D721Med (cell line): ENCODE measurements around the gene SLC12A4.

Experiments
- DNase-seq: peaks from one replicate; pipeline ENCODE4 v3.0.0; 2011; ENCODE audit warnings: low spot score; ENCODE audit not compliant: insufficient read length
- FAIRE-seq: peaks from 2 replicates; lab custom pipeline; 2011; peaks lifted over from hg19 to GRCh38; lab: Jason Lieb, UNC
- TF ChIP-seq, protein P1 (sequence below): IDR thresholded peaks from 2 replicates; pipeline ENCODE4 v1.5.1; 2012; ENCODE audit warnings: mild to moderate bottlenecking, control low read depth; ENCODE audit not compliant: insufficient read depth; ENCODE audit errors: missing control alignments

Gene SLC12A4

GRCh38 chr16:67986949-67987348, 18.5 kb upstream of the SLC12A4 start:
- TF ChIP-seq, protein P1, sequence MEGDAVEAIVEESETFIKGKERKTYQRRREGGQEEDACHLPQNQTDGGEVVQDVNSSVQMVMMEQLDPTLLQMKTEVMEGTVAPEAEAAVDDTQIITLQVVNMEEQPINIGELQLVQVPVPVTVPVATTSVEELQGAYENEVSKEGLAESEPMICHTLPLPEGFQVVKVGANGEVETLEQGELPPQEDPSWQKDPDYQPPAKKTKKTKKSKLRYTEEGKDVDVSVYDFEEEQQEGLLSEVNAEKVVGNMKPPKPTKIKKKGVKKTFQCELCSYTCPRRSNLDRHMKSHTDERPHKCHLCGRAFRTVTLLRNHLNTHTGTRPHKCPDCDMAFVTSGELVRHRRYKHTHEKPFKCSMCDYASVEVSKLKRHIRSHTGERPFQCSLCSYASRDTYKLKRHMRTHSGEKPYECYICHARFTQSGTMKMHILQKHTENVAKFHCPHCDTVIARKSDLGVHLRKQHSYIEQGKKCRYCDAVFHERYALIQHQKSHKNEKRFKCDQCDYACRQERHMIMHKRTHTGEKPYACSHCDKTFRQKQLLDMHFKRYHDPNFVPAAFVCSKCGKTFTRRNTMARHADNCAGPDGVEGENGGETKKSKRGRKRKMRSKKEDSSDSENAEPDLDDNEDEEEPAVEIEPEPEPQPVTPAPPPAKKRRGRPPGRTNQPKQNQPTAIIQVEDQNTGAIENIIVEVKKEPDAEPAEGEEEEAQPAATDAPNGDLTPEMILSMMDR: no peak
- FAIRE-seq: no peak
- DNase-seq: no peak

DNA sequence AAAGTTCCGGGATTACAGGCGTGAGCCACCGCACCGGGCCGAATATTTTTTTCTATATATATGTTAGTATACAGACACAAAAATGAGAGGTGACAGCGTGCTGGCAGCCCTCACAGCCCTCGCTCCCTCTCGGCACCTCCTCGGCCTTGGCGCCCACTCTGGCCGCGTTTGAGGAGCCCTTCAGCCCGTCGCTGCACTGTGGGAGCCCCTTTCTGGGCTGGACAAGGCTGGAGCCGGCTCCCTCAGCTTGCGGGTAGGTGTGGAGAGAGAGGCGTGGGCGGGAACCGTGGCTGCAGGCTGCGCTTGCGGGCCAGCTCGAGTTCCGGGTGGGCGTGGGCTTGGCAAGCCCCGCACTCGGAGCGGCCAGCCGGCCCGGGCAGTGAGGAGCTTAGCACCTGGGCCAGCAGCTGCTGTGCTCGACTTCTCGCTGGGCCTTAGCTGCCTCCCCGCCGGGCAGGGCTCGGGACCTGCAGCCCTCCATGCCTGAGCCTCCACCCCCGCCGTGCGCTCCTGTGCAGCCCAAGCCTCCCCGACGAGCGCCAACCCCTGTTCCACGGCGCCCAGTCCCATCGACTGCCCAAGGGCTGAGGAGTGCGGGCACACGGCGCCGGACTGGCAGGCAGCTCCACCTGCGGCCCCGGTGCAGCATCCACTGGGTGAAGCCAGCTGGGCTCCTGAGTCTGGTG, 13.7 kb upstream of the SLC12A4 start:
- TF ChIP-seq, protein P1: no peak
- FAIRE-seq: no peak
- no peak for DNase-seq

DNA sequence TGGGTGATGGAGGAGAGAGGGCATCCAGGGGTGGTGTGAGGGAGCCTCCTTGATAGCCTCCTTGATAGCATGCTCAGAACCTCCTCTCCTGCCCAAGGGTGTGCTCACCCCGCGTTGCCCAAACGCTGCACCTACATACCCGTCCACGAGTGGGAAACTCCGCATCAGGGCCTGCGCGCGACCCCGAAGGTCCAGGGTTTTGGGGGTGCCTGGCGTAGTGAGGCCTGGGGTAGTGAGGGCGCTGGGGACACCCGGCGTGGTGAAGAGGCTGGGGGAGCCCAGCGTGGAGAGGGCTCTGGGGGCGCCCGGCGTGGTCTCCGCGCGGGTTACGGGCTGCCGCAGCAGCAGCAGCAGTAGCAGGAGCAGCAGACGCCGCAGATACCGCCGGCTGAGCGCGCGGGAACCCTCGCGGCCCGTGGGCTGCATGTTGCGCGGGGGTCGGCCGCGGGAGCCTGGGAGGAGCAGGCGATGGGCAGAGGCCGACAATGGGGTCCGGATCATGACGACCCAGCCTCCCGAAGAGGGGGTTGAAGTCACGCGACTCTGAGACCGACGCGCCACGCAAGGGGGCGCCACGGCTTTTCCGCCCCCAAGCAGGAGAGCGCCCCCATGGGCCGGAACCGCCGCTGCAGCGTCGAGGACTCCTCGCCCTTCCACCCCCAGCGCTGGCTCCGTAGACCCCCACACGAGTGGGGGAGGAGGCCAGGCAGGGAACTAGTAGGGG, 11.7 kb upstream of the SLC12A4 start, which contains the start of gene DPEP3:
Gene DPEP3 (minus strand): TSS at position 545 of the 724 bp plus-strand sequence. CDS start 119 bp downstream, at position 426.
- TF ChIP-seq, protein P1: no peak

DNA sequence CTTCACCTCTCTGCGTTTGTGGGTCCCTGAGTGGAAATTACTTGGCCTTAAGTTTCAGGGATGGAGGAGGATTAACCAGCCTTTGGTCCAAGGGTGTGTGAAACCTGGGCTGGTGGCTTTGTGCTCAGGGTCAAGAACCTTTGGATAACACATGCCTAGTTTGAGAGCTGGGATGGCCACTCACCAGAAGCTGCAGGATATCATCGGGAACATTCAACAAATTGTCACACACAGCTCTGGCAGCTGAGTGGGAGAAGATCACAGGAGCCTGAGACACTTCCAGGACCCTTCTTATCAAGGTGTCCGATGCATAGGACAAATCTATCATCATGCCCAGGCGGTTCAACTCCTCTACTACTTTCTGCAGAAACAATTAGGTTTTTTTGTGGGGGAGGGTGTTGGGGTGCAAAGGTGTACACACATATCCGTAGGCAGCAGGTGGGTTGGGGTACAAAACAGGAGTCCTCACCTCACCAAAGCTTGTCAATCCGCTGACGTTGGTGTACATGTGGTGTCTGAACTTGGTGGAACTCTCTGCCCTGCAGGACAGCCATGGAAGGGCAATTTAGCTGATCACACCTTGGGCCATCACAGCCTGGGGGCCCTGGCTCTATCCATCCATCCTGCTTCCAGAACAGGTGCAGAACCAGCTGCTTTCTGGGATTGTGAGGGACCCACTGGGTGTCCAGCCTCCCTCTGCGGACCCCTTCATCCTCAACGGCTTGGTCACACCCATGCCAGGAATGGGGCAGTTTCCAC, 9.2 kb upstream of the SLC12A4 start:
- FAIRE-seq (no peak), DNase-seq (no peak)
- TF ChIP-seq, protein P1: no peak

More for the DNA sequence above, 11.7 kb upstream of the SLC12A4 start, which contains the start of gene DPEP3:
- FAIRE-seq (no peak), DNase-seq (no peak)

- DNase-seq: no peak
- no peak for FAIRE-seq
- TF ChIP-seq, protein P1: no peak
Measured at GRCh38 chr16:67977005-67977404, 8.6 kb upstream of the SLC12A4 start.

DNA sequence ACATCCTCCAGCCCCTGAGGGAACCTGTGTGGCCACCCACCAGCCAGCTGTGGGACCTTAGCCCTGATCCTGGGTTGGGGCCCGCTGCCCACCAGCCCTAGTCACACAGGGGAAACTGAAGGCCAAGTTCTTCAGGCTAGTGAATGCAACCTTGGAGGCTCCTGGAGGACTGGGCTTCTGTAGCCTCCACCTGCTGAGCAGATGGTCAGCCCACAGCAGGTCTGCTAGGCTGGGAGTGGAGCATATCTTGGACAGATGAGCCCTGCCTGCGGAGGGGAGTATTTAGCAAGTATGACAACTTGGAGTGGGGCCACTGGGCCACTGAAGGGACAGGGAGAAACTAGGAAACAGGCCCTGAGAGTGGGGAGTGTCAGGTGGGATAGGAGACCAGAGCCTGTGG, 7.8 kb upstream of the SLC12A4 start:
- no peak for DNase-seq
- FAIRE-seq: no peak
- TF ChIP-seq, protein P1: no peak
